ENCODE results near the gene SLC26A2.

The SLC26A2 gene

GRCh38 chr5:149954798-149955197, 5.8 kb upstream of the SLC26A2 start:
- DNase-seq (ENCODE audit: low read depth) = no peak
- no peak for TF ChIP-seq CTCF (conservative IDR thresholded peaks at IDR 0.05; ENCODE audit: low read depth, low read length)
- H3K4me3 ChIP-seq (ENCODE audit: low read length) = no peak overlapping the region

GRCh38 chr5:149956685-149957084, 3.9 kb upstream of the SLC26A2 start:
- no peak for TF ChIP-seq CTCF (conservative IDR thresholded peaks at IDR 0.05; ENCODE audit: low read depth, low read length)
- no peak for DNase-seq (ENCODE audit: low read depth)
- H3K4me3 ChIP-seq (ENCODE audit: low read length) = no peak overlapping the region

GRCh38 chr5:149957855-149958254, 2.7 kb upstream of the SLC26A2 start:
- no peak for DNase-seq (ENCODE audit: low read depth)
- no peak for TF ChIP-seq CTCF (conservative IDR thresholded peaks at IDR 0.05; ENCODE audit: low read depth, low read length)
- no peak overlapping the region for H3K4me3 ChIP-seq (ENCODE audit: low read length)

- TF ChIP-seq CTCF (conservative IDR thresholded peaks at IDR 0.05; ENCODE audit: low read depth, low read length) = peak; percentile 64
- H3K4me3 ChIP-seq (ENCODE audit: low read length) = peak overlapping the region; percentile 69
- DNase-seq (ENCODE audit: low read depth) = no peak
Observed at GRCh38 chr5:149959406-149960236, 937 bp upstream of the SLC26A2 start.

GRCh38 chr5:149961186-149961685, 678 bp downstream of the SLC26A2 start:
- DNase-seq (ENCODE audit: low read depth) = no peak
- peak overlapping the region; percentile 69 for H3K4me3 ChIP-seq (ENCODE audit: low read length)
- TF ChIP-seq CTCF (conservative IDR thresholded peaks at IDR 0.05; ENCODE audit: low read depth, low read length) = no peak

GRCh38 chr5:149961957-149962409, 1.4 kb downstream of the SLC26A2 start:
- no peak overlapping the region for H3K4me3 ChIP-seq (ENCODE audit: low read length)
- TF ChIP-seq CTCF (conservative IDR thresholded peaks at IDR 0.05; ENCODE audit: low read depth, low read length) = peak; percentile 72
- no peak for DNase-seq (ENCODE audit: low read depth)
